ENCODE data around the gene GEN1.

Gene GEN1

GRCh38 chr2:17735864-17736263, 18.1 kb upstream of the GEN1 start:
- Histone ChIP-seq H3K14ac (ENCODE audit: low read length in 2 of 2) (no peak overlapping the region), H3K9me3 (ENCODE audit: control insufficient read depth, low read length) (no peaks in the 10 kb centered on the region), H4K8ac (ENCODE audit: low read length) (no peak overlapping the region), H3K27me3 (ENCODE audit: control insufficient read depth in 1 of 2, insufficient read depth in 1 of 2, low read length in 2 of 2) (no peaks in the 10 kb centered on the region), H2BK12ac (ENCODE audit: low read length in 2 of 2) (no peak overlapping the region), H3K79me1 (replicated peaks; ENCODE audit: low read length, poor library complexity, severe bottlenecking) (peaks cover 15% of the 10 kb centered on the region), H3K36me3 (ENCODE audit: control insufficient read depth in 1 of 2, insufficient read depth in 2 of 2, low read depth in 1 of 2, low read length in 2 of 2) (peaks cover 6 to 82% of the 10 kb centered on the region in 2 experiments), H3K4me2 (ENCODE audit: low read length, poor library complexity, severe bottlenecking) (no peak overlapping the region), H2BK120ac (ENCODE audit: low read depth, low read length) (no peak overlapping the region), H3K27ac (ENCODE audit: low read length, poor library complexity, severe bottlenecking) (no peak overlapping the region), H3K4me1 (ENCODE audit: control insufficient read depth, insufficient read depth, low read depth, low read length) (no peaks in the 10 kb centered on the region), H2BK15ac (ENCODE audit: low read depth, poor library complexity, severe bottlenecking) (no peak overlapping the region), H4K91ac (ENCODE audit: low read length) (no peak overlapping the region), H3K18ac (ENCODE audit: low read depth in 1 of 2, low read length in 2 of 2) (no peak overlapping the region), H2AFZ (ENCODE audit: low read depth, low read length) (no peak overlapping the region), H2AK5ac (ENCODE audit: low read length, severe bottlenecking) (no peak overlapping the region), H2BK5ac (ENCODE audit: low read depth, low read length, poor library complexity, severe bottlenecking) (no peak overlapping the region), H3K4ac (ENCODE audit: low read depth in 1 of 2, low read length in 2 of 2) (no peak overlapping the region), H3K9ac (ENCODE audit: low read length) (no peak overlapping the region), H3K4me3 (ENCODE audit: insufficient read depth in 1 of 2, low read depth in 1 of 2, low read length in 2 of 2) (no peak overlapping the region), H3K23ac (ENCODE audit: low read length in 2 of 2) (no peak overlapping the region)
- WGBS: 100% methylated on average over 1 of the region's 2 CpGs
- no peak for DNase-seq

GRCh38 chr2:17736989-17737388, 16.9 kb upstream of the GEN1 start:
- Histone ChIP-seq H4K91ac (ENCODE audit: low read length) (no peak overlapping the region), H3K9ac (ENCODE audit: low read length) (no peak overlapping the region), H3K9me3 (ENCODE audit: control insufficient read depth, low read length) (no peaks in the 10 kb centered on the region), H3K14ac (ENCODE audit: low read length in 2 of 2) (no peak overlapping the region), H3K4ac (ENCODE audit: low read depth in 1 of 2, low read length in 2 of 2) (no peak overlapping the region), H2BK120ac (ENCODE audit: low read depth, low read length) (no peak overlapping the region), H3K4me1 (ENCODE audit: control insufficient read depth, insufficient read depth, low read depth, low read length) (no peaks in the 10 kb centered on the region), H3K23ac (ENCODE audit: low read length in 2 of 2) (no peak overlapping the region), H3K79me1 (replicated peaks; ENCODE audit: low read length, poor library complexity, severe bottlenecking) (peaks cover 20% of the 10 kb centered on the region), H2AK5ac (ENCODE audit: low read length, severe bottlenecking) (no peak overlapping the region), H3K18ac (ENCODE audit: low read depth in 1 of 2, low read length in 2 of 2) (no peak overlapping the region), H3K27me3 (ENCODE audit: control insufficient read depth in 1 of 2, insufficient read depth in 1 of 2, low read length in 2 of 2) (no peaks in the 10 kb centered on the region), H3K36me3 (ENCODE audit: control insufficient read depth in 1 of 2, insufficient read depth in 2 of 2, low read depth in 1 of 2, low read length in 2 of 2) (peaks cover 6 to 76% of the 10 kb centered on the region in 2 experiments), H2BK12ac (ENCODE audit: low read length in 2 of 2) (no peak overlapping the region), H2BK5ac (ENCODE audit: low read depth, low read length, poor library complexity, severe bottlenecking) (no peak overlapping the region), H3K4me2 (ENCODE audit: low read length, poor library complexity, severe bottlenecking) (no peak overlapping the region), H4K8ac (ENCODE audit: low read length) (no peak overlapping the region), H2AFZ (ENCODE audit: low read depth, low read length) (no peak overlapping the region), H3K4me3 (ENCODE audit: insufficient read depth in 1 of 2, low read depth in 1 of 2, low read length in 2 of 2) (no peak overlapping the region), H3K27ac (ENCODE audit: low read length, poor library complexity, severe bottlenecking) (no peak overlapping the region), H2BK15ac (ENCODE audit: low read depth, poor library complexity, severe bottlenecking) (no peak overlapping the region)
- WGBS: 97% methylated on average over 1 of the region's 1 CpG
- no peak for DNase-seq

- Histone ChIP-seq H2BK5ac (ENCODE audit: low read depth, low read length, poor library complexity, severe bottlenecking) (no peak overlapping the region), H3K18ac (ENCODE audit: low read depth in 1 of 2, low read length in 2 of 2) (no peak overlapping the region), H3K4me2 (ENCODE audit: low read length, poor library complexity, severe bottlenecking) (no peak overlapping the region), H2BK12ac (ENCODE audit: low read length in 2 of 2) (no peak overlapping the region), H2BK120ac (ENCODE audit: low read depth, low read length) (no peak overlapping the region), H2BK15ac (ENCODE audit: low read depth, poor library complexity, severe bottlenecking) (no peak overlapping the region), H3K4ac (ENCODE audit: low read depth in 1 of 2, low read length in 2 of 2) (no peak overlapping the region), H3K36me3 (ENCODE audit: control insufficient read depth in 1 of 2, insufficient read depth in 2 of 2, low read depth in 1 of 2, low read length in 2 of 2) (peaks cover 6 to 69% of the 10 kb centered on the region in 2 experiments), H2AFZ (ENCODE audit: low read depth, low read length) (no peak overlapping the region), H3K4me3 (ENCODE audit: insufficient read depth in 1 of 2, low read depth in 1 of 2, low read length in 2 of 2) (no peak overlapping the region), H3K9me3 (ENCODE audit: control insufficient read depth, low read length) (no peaks in the 10 kb centered on the region), H3K4me1 (ENCODE audit: control insufficient read depth, insufficient read depth, low read depth, low read length) (no peaks in the 10 kb centered on the region), H3K23ac (ENCODE audit: low read length in 2 of 2) (no peak overlapping the region), H4K91ac (ENCODE audit: low read length) (no peak overlapping the region), H3K27ac (ENCODE audit: low read length, poor library complexity, severe bottlenecking) (no peak overlapping the region), H3K14ac (ENCODE audit: low read length in 2 of 2) (no peak overlapping the region), H2AK5ac (ENCODE audit: low read length, severe bottlenecking) (no peak overlapping the region), H3K79me1 (replicated peaks; ENCODE audit: low read length, poor library complexity, severe bottlenecking) (peaks cover 25% of the 10 kb centered on the region), H3K9ac (ENCODE audit: low read length) (no peak overlapping the region), H4K8ac (ENCODE audit: low read length) (no peak overlapping the region), H3K27me3 (ENCODE audit: control insufficient read depth in 1 of 2, insufficient read depth in 1 of 2, low read length in 2 of 2) (no peaks in the 10 kb centered on the region)
- no peak for DNase-seq
- 97% methylated on average over 2 of the region's 2 CpGs for WGBS
Measured at GRCh38 chr2:17740203-17740602, 13.7 kb upstream of the GEN1 start.

- Histone ChIP-seq H2BK12ac (ENCODE audit: low read length in 2 of 2) (no peak overlapping the region), H2BK15ac (ENCODE audit: low read depth, poor library complexity, severe bottlenecking) (no peak overlapping the region), H2AK5ac (ENCODE audit: low read length, severe bottlenecking) (no peak overlapping the region), H2AFZ (ENCODE audit: low read depth, low read length) (no peak overlapping the region), H4K8ac (ENCODE audit: low read length) (no peak overlapping the region), H3K14ac (ENCODE audit: low read length in 2 of 2) (no peak overlapping the region), H4K91ac (ENCODE audit: low read length) (no peak overlapping the region), H3K4ac (ENCODE audit: low read depth in 1 of 2, low read length in 2 of 2) (no peak overlapping the region), H3K18ac (ENCODE audit: low read depth in 1 of 2, low read length in 2 of 2) (no peak overlapping the region), H3K9ac (ENCODE audit: low read length) (no peak overlapping the region), H3K23ac (ENCODE audit: low read length in 2 of 2) (no peak overlapping the region), H3K4me3 (ENCODE audit: insufficient read depth in 1 of 2, low read depth in 1 of 2, low read length in 2 of 2) (no peak overlapping the region), H2BK5ac (ENCODE audit: low read depth, low read length, poor library complexity, severe bottlenecking) (no peak overlapping the region), H3K4me2 (ENCODE audit: low read length, poor library complexity, severe bottlenecking) (no peak overlapping the region), H3K9me3 (ENCODE audit: control insufficient read depth, low read length) (no peaks in the 10 kb centered on the region), H3K79me1 (replicated peaks; ENCODE audit: low read length, poor library complexity, severe bottlenecking) (peaks cover 17% of the 10 kb centered on the region), H3K36me3 (ENCODE audit: control insufficient read depth in 1 of 2, insufficient read depth in 2 of 2, low read depth in 1 of 2, low read length in 2 of 2) (peaks cover 0 to 24% of the 10 kb centered on the region in 2 experiments), H3K27me3 (ENCODE audit: control insufficient read depth in 1 of 2, insufficient read depth in 1 of 2, low read length in 2 of 2) (no peaks in the 10 kb centered on the region), H3K4me1 (ENCODE audit: control insufficient read depth, insufficient read depth, low read depth, low read length) (peaks cover 3% of the 10 kb centered on the region), H3K27ac (ENCODE audit: low read length, poor library complexity, severe bottlenecking) (no peak overlapping the region), H2BK120ac (ENCODE audit: low read depth, low read length) (no peak overlapping the region)
- DNase-seq: peak; percentile 52
- 17% methylated on average over 1 of the region's 4 CpGs for WGBS
Measured at GRCh38 chr2:17747684-17748452, 6.1 kb upstream of the GEN1 start.

Data from mesenchymal stem cell (in vitro differentiated cells and primary cell).